Astrocyte of the spinal cord (primary cell): ENCODE data around the gene MACF1.
A peak's percentile ranks its signal among the peaks of the same experiment; 100 is the strongest.

Source experiments
- DNase-seq: peaks from one replicate; pipeline ENCODE4 v3.0.0; 2011; ENCODE audit warnings: low read depth, low spot score
- H3K4me3 ChIP-seq: 2 replicates; pipeline ENCODE4 v1.5.1; 2011; ENCODE audit warnings: low read depth, mild to moderate bottlenecking, low read length, moderate library complexity
- CTCF ChIP-seq: IDR thresholded peaks from 2 replicates; pipeline ENCODE4 v1.5.1; 2012; ENCODE audit warnings: low read depth, mild to moderate bottlenecking, low read length, inconsistent platforms
- in situ Hi-C: cut with HindIII; loops from 2 replicates; pipeline ENCODE4 v1.10.0; 2017; ENCODE audit warnings: low sequenced_read_pairs

Gene MACF1

GRCh38 chr1:39394059-39394458, 189.6 kb downstream of the MACF1 start:
- H3K4me3 ChIP-seq = no peak overlapping the region
- TF ChIP-seq CTCF = no peak
- in situ Hi-C loops = no loop called here
- no peak for DNase-seq

GRCh38 chr1:39394598-39394997, 190.1 kb downstream of the MACF1 start:
- H3K4me3 ChIP-seq = no peak overlapping the region
- DNase-seq = no peak
- no peak for TF ChIP-seq CTCF
- in situ Hi-C loops = no loop called here

- in situ Hi-C loops = no loop called here
- DNase-seq = peak; percentile 92
- H3K4me3 ChIP-seq = no peak overlapping the region
- no peak for TF ChIP-seq CTCF
Measured at GRCh38 chr1:39395357-39395831, 190.9 kb downstream of the MACF1 start.

- no peak overlapping the region for H3K4me3 ChIP-seq
- TF ChIP-seq CTCF = no peak
- in situ Hi-C loops = no loop called here
- DNase-seq = no peak
Measured at GRCh38 chr1:39396671-39397070, 192.2 kb downstream of the MACF1 start.

GRCh38 chr1:39397487-39397886, 193.0 kb downstream of the MACF1 start:
- TF ChIP-seq CTCF = no peak
- in situ Hi-C loops = no loop called here
- no peak for DNase-seq
- H3K4me3 ChIP-seq = no peak overlapping the region

GRCh38 chr1:39398278-39399021, 194.0 kb downstream of the MACF1 start:
- TF ChIP-seq CTCF = no peak
- H3K4me3 ChIP-seq = no peak overlapping the region
- DNase-seq = peak; percentile 98
- in situ Hi-C loops = no loop called here

- no peak overlapping the region for H3K4me3 ChIP-seq
- in situ Hi-C loops = no loop called here
- no peak for DNase-seq
- TF ChIP-seq CTCF = no peak
Measured at GRCh38 chr1:39401106-39401505, 196.6 kb downstream of the MACF1 start.
